ENCODE results near the gene ELN.

DNA sequence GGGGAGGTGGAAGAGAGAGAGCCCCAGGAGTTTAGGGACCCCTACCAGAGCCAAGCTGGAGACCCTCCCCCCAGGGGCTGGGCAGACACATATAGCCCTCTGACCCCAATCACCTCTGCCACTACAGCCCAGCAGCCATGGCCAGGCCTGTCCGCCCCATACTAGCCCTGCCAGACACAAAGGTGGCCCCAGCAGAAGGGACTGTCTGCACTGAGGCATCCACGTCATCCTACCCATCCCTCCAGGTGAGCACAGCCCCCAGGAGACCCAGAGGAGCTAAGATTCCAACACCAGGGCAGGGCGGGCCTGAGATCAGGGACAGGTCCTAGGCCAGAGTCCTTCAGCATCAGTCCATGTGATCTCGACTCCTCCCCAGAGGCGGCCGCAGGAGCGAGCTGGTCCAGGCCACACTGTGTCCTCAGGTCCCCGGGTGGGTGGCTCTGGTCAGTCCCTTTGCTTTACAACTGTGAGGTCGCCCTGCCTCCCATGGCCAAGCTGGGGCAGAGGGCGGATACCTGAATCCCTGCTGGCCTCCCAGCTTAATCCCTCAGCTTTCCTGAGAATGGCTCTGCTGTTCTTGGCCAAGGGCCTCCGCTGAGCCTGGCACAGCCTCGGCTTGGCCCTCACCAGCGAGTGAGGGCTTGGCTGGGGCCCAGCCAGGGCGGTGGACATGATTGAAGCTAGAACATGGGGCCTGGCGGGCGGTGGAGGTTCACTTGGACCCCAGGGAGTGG is 14.3 kb upstream of the ELN start:
- TF ChIP-seq GATA2 (IDR thresholded peaks at IDR 0.05; ENCODE audit: low read depth, low read length) (no peak), GATA3 (IDR thresholded peaks at IDR 0.05; ENCODE audit: low read depth, low read length) (no peak)
